Posterior cingulate gyrus (tissue), 11 donors: ENCODE results near the gene PRDX1.
"Not testable (repeated sequence)": the region's sequence is repeated elsewhere in the genome, so short reads cannot be mapped to it uniquely, and the experiment has no call there.

Experiments
- DNase-seq, 10 donors: peaks; one replicate each; pipeline versions ENCODE4 v3.0.0 to v3.0.0-alpha.2; 2020 to 2021; ENCODE audit warnings: mixed read lengths in 3 of 10
- intact Hi-C: fragments of 100-400 bp; cut with DNase I; formaldehyde crosslinking; loops from one replicate; pipeline ENCODE4 v1.15.1; 2023

Gene PRDX1

GRCh38 chr1:45478121-45478814 lies 43.4 kb downstream of the PRDX1 start:
- DNase-seq: no peak
- intact Hi-C loops: loop anchor here (10.0 kb wide), 1 partner anchor 63 kb away; no protein-coding TSS in a partner anchor

GRCh38 chr1:45477646-45478045 lies 44.0 kb downstream of the PRDX1 start:
- intact Hi-C loops: loop anchor here (10.0 kb wide), 1 partner anchor 63 kb away; no protein-coding TSS in a partner anchor
- DNase-seq: no peak

GRCh38 chr1:45474194-45474593 lies 47.5 kb downstream of the PRDX1 start:
- not testable (repeated sequence) for DNase-seq
- intact Hi-C loops: loop anchor here (10.0 kb wide), 1 partner anchor 59 kb away; no protein-coding TSS in a partner anchor

GRCh38 chr1:45473302-45473701 lies 48.4 kb downstream of the PRDX1 start:
- intact Hi-C loops: loop anchor here (10.0 kb wide), 1 partner anchor 59 kb away; no protein-coding TSS in a partner anchor
- DNase-seq: no peak

GRCh38 chr1:45470306-45470798 lies 51.3 kb downstream of the PRDX1 start:
- intact Hi-C loops: loop anchor here (10.0 kb wide), 1 partner anchor 56 kb away; no protein-coding TSS in a partner anchor
- DNase-seq: no peak

GRCh38 chr1:45467353-45467752 lies 54.3 kb downstream of the PRDX1 start:
- intact Hi-C loops, DNase-seq: not testable (repeated sequence)

GRCh38 chr1:45465277-45465676 lies 56.4 kb downstream of the PRDX1 start:
- no peak for DNase-seq
- intact Hi-C loops: no loop called here
